Stimulated activated CD4-positive, alpha-beta T cell treated with anti-CD3 and anti-CD28 coated beads, TNF-alpha, amount 100 ng/mL, for 48 hours (primary cell): Measurements from ENCODE around the gene TRIM3.

Experiments
- DNase-seq, 3 donors: peaks; one replicate each; pipeline ENCODE4 v3.0.0-alpha.2; 2020; ENCODE audit warnings: low read depth in 3 of 3

Gene TRIM3

GRCh38 chr11:6437993-6438392 lies 35.7 kb downstream of the TRIM3 start:
- no peak for DNase-seq

GRCh38 chr11:6437423-6437822 lies 36.3 kb downstream of the TRIM3 start:
- DNase-seq = no peak

- DNase-seq = no peak
These were observed 39.6 kb downstream of the TRIM3 start for GRCh38 chr11:6433998-6434660.

- DNase-seq = no peak
These were observed 41.9 kb downstream of the TRIM3 start for GRCh38 chr11:6431861-6432260.

GRCh38 chr11:6427516-6427915 lies 46.2 kb downstream of the TRIM3 start:
- no peak for DNase-seq

GRCh38 chr11:6420677-6421076 lies 53.1 kb downstream of the TRIM3 start:
- no peak for DNase-seq

- peak; percentile 31 to 75 (median 32) for DNase-seq
These were observed 54.6 kb downstream of the TRIM3 start, which contains the start of gene APBB1 for GRCh38 chr11:6419009-6419631. Gene APBB1 (minus strand): TSS chr11:6419094. CDS start chr11:6411347, 7,747 bp downstream.

- DNase-seq = no peak
These were observed 55.2 kb downstream of the TRIM3 start for GRCh38 chr11:6418557-6419008.

GRCh38 chr11:6417907-6418556 lies 55.7 kb downstream of the TRIM3 start:
- DNase-seq = no peak

- no peak for DNase-seq
These were observed 57.9 kb downstream of the TRIM3 start for GRCh38 chr11:6415797-6416196.

- DNase-seq = no peak
These were observed 58.8 kb downstream of the TRIM3 start for GRCh38 chr11:6414874-6415328.

- DNase-seq = peak in 1 of 3 donors; percentile 64
These were observed 59.9 kb downstream of the TRIM3 start for GRCh38 chr11:6413791-6414201.

GRCh38 chr11:6411594-6412031 lies 62.1 kb downstream of the TRIM3 start:
- DNase-seq = no peak

- no peak for DNase-seq
These were observed 62.9 kb downstream of the TRIM3 start for GRCh38 chr11:6410695-6411430.

GRCh38 chr11:6406370-6406769 lies 67.4 kb downstream of the TRIM3 start:
- no peak for DNase-seq

- DNase-seq = no peak
These were observed 67.9 kb downstream of the TRIM3 start for GRCh38 chr11:6405846-6406245.

- DNase-seq = no peak
These were observed 68.6 kb downstream of the TRIM3 start for GRCh38 chr11:6405052-6405667.

GRCh38 chr11:6404342-6405051 lies 69.2 kb downstream of the TRIM3 start:
- DNase-seq = no peak

- no peak for DNase-seq
These were observed 70.2 kb downstream of the TRIM3 start for GRCh38 chr11:6403539-6403938.

GRCh38 chr11:6402561-6402981 lies 71.2 kb downstream of the TRIM3 start:
- DNase-seq = peak in 1 of 3 donors; percentile 48

GRCh38 chr11:6402061-6402470 lies 71.7 kb downstream of the TRIM3 start:
- DNase-seq = no peak
